Measurements from ENCODE around the gene CTDSP1. TPM values are rescaled to one million over a fixed set of nuclear protein-coding genes. Genes with fewer than 3 reads are reported as not detected.
A peak's percentile ranks its signal among the peaks of the same experiment; 100 is the strongest.

Gene CTDSP1
- total and polyA plus RNA-seq, 4 donors: 61.6 to 162 (median 139) TPM

GRCh38 chr2:218432676-218433365 lies 33.2 kb downstream of the CTDSP1 start:
- Histone ChIP-seq H3K27ac (ENCODE audit: low read depth in 1 of 2, low read length in 2 of 2) (no peak overlapping the region), H3K4me1 (ENCODE audit: control insufficient read depth in 1 of 2, insufficient read depth in 2 of 2, low read length in 2 of 2) (no peaks in the 10 kb centered on the region), H3K9me3 (ENCODE audit: control insufficient read depth, low read length) (no peaks in the 10 kb centered on the region), H3K27me3 (ENCODE audit: control insufficient read depth in 1 of 2, insufficient read depth in 2 of 2, low read length in 1 of 2) (no peaks in the 10 kb centered on the region), H3K36me3 (ENCODE audit: control insufficient read depth in 1 of 2, insufficient read depth in 2 of 2, low read length in 1 of 2) (no peaks in the 10 kb centered on the region), H3K4me3 (ENCODE audit: low read length in 2 of 2) (no peak overlapping the region)
- intact Hi-C loops (cut with DNase I): no loop called here
- DNase-seq: peak; percentile 11 to 30
- 94 to 95% methylated on average over 8 of the region's 8 CpGs for WGBS, 2 donors
- ATAC-seq (ENCODE audit: low FRiP score): no peak

- no peak overlapping the region for H3K27ac ChIP-seq (ENCODE audit: low read depth in 1 of 2, low read length in 2 of 2)
- H3K36me3 ChIP-seq (ENCODE audit: control insufficient read depth in 1 of 2, insufficient read depth in 2 of 2, low read length in 1 of 2): no peaks in the 10 kb centered on the region
- H3K4me1 ChIP-seq (ENCODE audit: control insufficient read depth in 1 of 2, insufficient read depth in 2 of 2, low read length in 2 of 2): no peaks in the 10 kb centered on the region
- peak in 1 of 2 donors; percentile 35 for DNase-seq
- no peaks in the 10 kb centered on the region for H3K9me3 ChIP-seq (ENCODE audit: control insufficient read depth, low read length)
- no peaks in the 10 kb centered on the region for H3K27me3 ChIP-seq (ENCODE audit: control insufficient read depth in 1 of 2, insufficient read depth in 2 of 2, low read length in 1 of 2)
- H3K4me3 ChIP-seq (ENCODE audit: low read length in 2 of 2): no peak overlapping the region
- intact Hi-C loops (cut with DNase I): no loop called here
- ATAC-seq (ENCODE audit: low FRiP score): no peak
- WGBS, 2 donors: 93% methylated on average over 9 of the region's 9 CpGs
Measured at GRCh38 chr2:218434456-218434855, 34.8 kb downstream of the CTDSP1 start.

- Histone ChIP-seq H3K27ac (ENCODE audit: low read depth in 1 of 2, low read length in 2 of 2) (no peak overlapping the region), H3K4me1 (ENCODE audit: control insufficient read depth in 1 of 2, insufficient read depth in 2 of 2, low read length in 2 of 2) (no peaks in the 10 kb centered on the region), H3K27me3 (ENCODE audit: control insufficient read depth in 1 of 2, insufficient read depth in 2 of 2, low read length in 1 of 2) (no peaks in the 10 kb centered on the region), H3K9me3 (ENCODE audit: control insufficient read depth, low read length) (no peaks in the 10 kb centered on the region), H3K4me3 (ENCODE audit: low read length in 2 of 2) (no peak overlapping the region), H3K36me3 (ENCODE audit: control insufficient read depth in 1 of 2, insufficient read depth in 2 of 2, low read length in 1 of 2) (no peaks in the 10 kb centered on the region)
- ATAC-seq (ENCODE audit: low FRiP score) (no peak), DNase-seq (peak; percentile 42 to 43)
- intact Hi-C loops (cut with DNase I): no loop called here
- WGBS, 2 donors: 90 to 91% methylated on average over 11 of the region's 11 CpGs
Measured at GRCh38 chr2:218435003-218435982, 35.6 kb downstream of the CTDSP1 start.

GRCh38 chr2:218436992-218437391 lies 37.3 kb downstream of the CTDSP1 start:
- intact Hi-C loops (cut with DNase I): no loop called here
- Histone ChIP-seq H3K9me3 (ENCODE audit: control insufficient read depth, low read length) (no peaks in the 10 kb centered on the region), H3K36me3 (ENCODE audit: control insufficient read depth in 1 of 2, insufficient read depth in 2 of 2, low read length in 1 of 2) (no peaks in the 10 kb centered on the region), H3K4me3 (ENCODE audit: low read length in 2 of 2) (no peak overlapping the region), H3K27ac (ENCODE audit: low read depth in 1 of 2, low read length in 2 of 2) (no peak overlapping the region), H3K4me1 (ENCODE audit: control insufficient read depth in 1 of 2, insufficient read depth in 2 of 2, low read length in 2 of 2) (no peaks in the 10 kb centered on the region), H3K27me3 (ENCODE audit: control insufficient read depth in 1 of 2, insufficient read depth in 2 of 2, low read length in 1 of 2) (no peaks in the 10 kb centered on the region)
- ATAC-seq (ENCODE audit: low FRiP score): no peak
- 89 to 94% methylated on average over 5 of the region's 5 CpGs for whole genome bisulfite sequencing, 2 donors
- peak in 1 of 2 donors; percentile 70 for DNase-seq

- WGBS, 2 donors: 96 to 97% methylated on average over 1 of the region's 1 CpG
- Histone ChIP-seq H3K36me3 (ENCODE audit: control insufficient read depth in 1 of 2, insufficient read depth in 2 of 2, low read length in 1 of 2) (no peaks in the 10 kb centered on the region), H3K27me3 (ENCODE audit: control insufficient read depth in 1 of 2, insufficient read depth in 2 of 2, low read length in 1 of 2) (no peaks in the 10 kb centered on the region), H3K9me3 (ENCODE audit: control insufficient read depth, low read length) (no peaks in the 10 kb centered on the region), H3K4me3 (ENCODE audit: low read length in 2 of 2) (no peak overlapping the region), H3K27ac (ENCODE audit: low read depth in 1 of 2, low read length in 2 of 2) (no peak overlapping the region), H3K4me1 (ENCODE audit: control insufficient read depth in 1 of 2, insufficient read depth in 2 of 2, low read length in 2 of 2) (no peaks in the 10 kb centered on the region)
- intact Hi-C loops (cut with DNase I): no loop called here
- DNase-seq (no peak), ATAC-seq (ENCODE audit: low FRiP score) (no peak)
Measured at GRCh38 chr2:218437969-218438368, 38.3 kb downstream of the CTDSP1 start.

GRCh38 chr2:218438596-218438995 lies 38.9 kb downstream of the CTDSP1 start:
- Histone ChIP-seq H3K4me3 (ENCODE audit: low read length in 2 of 2) (no peak overlapping the region), H3K27ac (ENCODE audit: low read depth in 1 of 2, low read length in 2 of 2) (no peak overlapping the region), H3K27me3 (ENCODE audit: control insufficient read depth in 1 of 2, insufficient read depth in 2 of 2, low read length in 1 of 2) (no peaks in the 10 kb centered on the region), H3K9me3 (ENCODE audit: control insufficient read depth, low read length) (no peaks in the 10 kb centered on the region), H3K4me1 (ENCODE audit: control insufficient read depth in 1 of 2, insufficient read depth in 2 of 2, low read length in 2 of 2) (no peaks in the 10 kb centered on the region), H3K36me3 (ENCODE audit: control insufficient read depth in 1 of 2, insufficient read depth in 2 of 2, low read length in 1 of 2) (no peaks in the 10 kb centered on the region)
- peak in 1 of 2 donors; percentile 59 for DNase-seq
- intact Hi-C loops (cut with DNase I): no loop called here
- WGBS, 2 donors: 50 to 61% methylated on average over 4 of the region's 4 CpGs
- no peak for ATAC-seq (ENCODE audit: low FRiP score)

GRCh38 chr2:218444692-218445357 lies 45.2 kb downstream of the CTDSP1 start:
- Histone ChIP-seq H3K4me1 (ENCODE audit: control insufficient read depth in 1 of 2, insufficient read depth in 2 of 2, low read length in 2 of 2) (no peaks in the 10 kb centered on the region), H3K27me3 (ENCODE audit: control insufficient read depth in 1 of 2, insufficient read depth in 2 of 2, low read length in 1 of 2) (no peaks in the 10 kb centered on the region), H3K4me3 (ENCODE audit: low read length in 2 of 2) (no peak overlapping the region), H3K27ac (ENCODE audit: low read depth in 1 of 2, low read length in 2 of 2) (no peak overlapping the region), H3K9me3 (ENCODE audit: control insufficient read depth, low read length) (no peaks in the 10 kb centered on the region), H3K36me3 (ENCODE audit: control insufficient read depth in 1 of 2, insufficient read depth in 2 of 2, low read length in 1 of 2) (no peaks in the 10 kb centered on the region)
- intact Hi-C loops (cut with DNase I): no loop called here
- DNase-seq (peak in 1 of 2 donors; percentile 37), ATAC-seq (ENCODE audit: low FRiP score) (no peak)
- WGBS, 2 donors: 95 to 98% methylated on average over 7 of the region's 7 CpGs

- intact Hi-C loops (cut with DNase I): no loop called here
- H3K36me3 ChIP-seq (ENCODE audit: control insufficient read depth in 1 of 2, insufficient read depth in 2 of 2, low read length in 1 of 2): no peaks in the 10 kb centered on the region
- no peak for ATAC-seq (ENCODE audit: low FRiP score)
- no peaks in the 10 kb centered on the region for H3K9me3 ChIP-seq (ENCODE audit: control insufficient read depth, low read length)
- H3K4me1 ChIP-seq (ENCODE audit: control insufficient read depth in 1 of 2, insufficient read depth in 2 of 2, low read length in 2 of 2): no peaks in the 10 kb centered on the region
- H3K27me3 ChIP-seq (ENCODE audit: control insufficient read depth in 1 of 2, insufficient read depth in 2 of 2, low read length in 1 of 2): no peaks in the 10 kb centered on the region
- no peak overlapping the region for H3K4me3 ChIP-seq (ENCODE audit: low read length in 2 of 2)
- no peak for DNase-seq
- H3K27ac ChIP-seq (ENCODE audit: low read depth in 1 of 2, low read length in 2 of 2): no peak overlapping the region
Measured at GRCh38 chr2:218445602-218446001, 45.9 kb downstream of the CTDSP1 start.
